ENCODE results near the gene MAPK6.
A peak's percentile ranks its signal among the peaks of the same experiment; 100 is the strongest.

Gene MAPK6

GRCh38 chr15:52008698-52009434, 10.2 kb upstream of the MAPK6 start:
- no peak for DNase-seq (ENCODE audit: low read depth)
- H3K4me3 ChIP-seq (ENCODE audit: low read depth, low read length) = no peak overlapping the region

- DNase-seq (ENCODE audit: low read depth) = peak; percentile 74
These were observed 8.1 kb upstream of the MAPK6 start for GRCh38 chr15:52010633-52011595.

GRCh38 chr15:52011711-52012144, 7.3 kb upstream of the MAPK6 start:
- DNase-seq (ENCODE audit: low read depth) = no peak
- H3K4me3 ChIP-seq (ENCODE audit: low read depth, low read length) = no peak overlapping the region

More at GRCh38 chr15:52010633-52011595, 8.1 kb upstream of the MAPK6 start:
- no peak overlapping the region for H3K4me3 ChIP-seq (ENCODE audit: low read depth, low read length)

GRCh38 chr15:52012210-52012609, 6.8 kb upstream of the MAPK6 start:
- no peak for DNase-seq (ENCODE audit: low read depth)
- H3K4me3 ChIP-seq (ENCODE audit: low read depth, low read length) = no peak overlapping the region

GRCh38 chr15:52013151-52013791, 5.7 kb upstream of the MAPK6 start:
- DNase-seq (ENCODE audit: low read depth) = peak; percentile 31

GRCh38 chr15:52014616-52015015, 4.4 kb upstream of the MAPK6 start:
- DNase-seq (ENCODE audit: low read depth) = no peak
- H3K4me3 ChIP-seq (ENCODE audit: low read depth, low read length) = no peak overlapping the region

More at GRCh38 chr15:52013151-52013791, 5.7 kb upstream of the MAPK6 start:
- H3K4me3 ChIP-seq (ENCODE audit: low read depth, low read length) = no peak overlapping the region

GRCh38 chr15:52016316-52016715, 2.7 kb upstream of the MAPK6 start:
- no peak overlapping the region for H3K4me3 ChIP-seq (ENCODE audit: low read depth, low read length)
- DNase-seq (ENCODE audit: low read depth) = no peak

GRCh38 chr15:52018244-52018643, 775 bp upstream of the MAPK6 start:
- no peak overlapping the region for H3K4me3 ChIP-seq (ENCODE audit: low read depth, low read length)
- DNase-seq (ENCODE audit: low read depth) = no peak

- DNase-seq (ENCODE audit: low read depth) = peak; percentile 69
- H3K4me3 ChIP-seq (ENCODE audit: low read depth, low read length) = peak overlapping the region; percentile 64
These were observed 588 bp downstream of the MAPK6 start for GRCh38 chr15:52019394-52020220.

GRCh38 chr15:52020221-52021085, 1.4 kb downstream of the MAPK6 start:
- DNase-seq (ENCODE audit: low read depth) = no peak
- H3K4me3 ChIP-seq (ENCODE audit: low read depth, low read length) = peak overlapping the region; percentile 64

- peak; percentile 86 for DNase-seq (ENCODE audit: low read depth)
- peak overlapping the region; percentile 64 for H3K4me3 ChIP-seq (ENCODE audit: low read depth, low read length)
These were observed 2.2 kb downstream of the MAPK6 start for GRCh38 chr15:52021128-52021671.

- peak overlapping the region; percentile 27 for H3K4me3 ChIP-seq (ENCODE audit: low read depth, low read length)
- DNase-seq (ENCODE audit: low read depth) = no peak
These were observed 3.0 kb downstream of the MAPK6 start for GRCh38 chr15:52021892-52022540.

- H3K4me3 ChIP-seq (ENCODE audit: low read depth, low read length) = no peak overlapping the region
- no peak for DNase-seq (ENCODE audit: low read depth)
These were observed 4.3 kb downstream of the MAPK6 start for GRCh38 chr15:52023169-52023922.

GRCh38 chr15:52028431-52029093, 9.5 kb downstream of the MAPK6 start:
- no peak for DNase-seq (ENCODE audit: low read depth)
- H3K4me3 ChIP-seq (ENCODE audit: low read depth, low read length) = no peak overlapping the region

GRCh38 chr15:52030010-52030409, 11.0 kb downstream of the MAPK6 start:
- DNase-seq (ENCODE audit: low read depth) = no peak
- no peak overlapping the region for H3K4me3 ChIP-seq (ENCODE audit: low read depth, low read length)

GRCh38 chr15:52031556-52031955, 12.5 kb downstream of the MAPK6 start:
- no peak for DNase-seq (ENCODE audit: low read depth)
- no peak overlapping the region for H3K4me3 ChIP-seq (ENCODE audit: low read depth, low read length)

Data from skeletal muscle cell (primary cell).